NCI-H2171 treated with DMSO at 0.1 percent for 48 hours (cell line): ENCODE results near the gene NSG1.
"Not testable (repeated sequence)": the region's sequence is repeated elsewhere in the genome, so short reads cannot be mapped to it uniquely, and the experiment has no call there.

ENCODE experiments used
- DNase-seq: peaks from one replicate; lab custom pipeline; 2025; lab: John Stamatoyannopoulos, UW

NSG1 gene

GRCh38 chr4:4436244-4436823 is 49.4 kb downstream of the NSG1 start:
- DNase-seq, result no peak

- no peak for DNase-seq
Observed at GRCh38 chr4:4437798-4438470, 51.0 kb downstream of the NSG1 start.

GRCh38 chr4:4438891-4439290 is 52.0 kb downstream of the NSG1 start:
- no peak for DNase-seq

- no peak for DNase-seq
Observed at GRCh38 chr4:4439782-4440181, 52.9 kb downstream of the NSG1 start.

- DNase-seq, result no peak
Observed at GRCh38 chr4:4440333-4441061, 53.6 kb downstream of the NSG1 start.

- DNase-seq, result no peak
Observed at GRCh38 chr4:4443821-4444220, 56.9 kb downstream of the NSG1 start.

DNA sequence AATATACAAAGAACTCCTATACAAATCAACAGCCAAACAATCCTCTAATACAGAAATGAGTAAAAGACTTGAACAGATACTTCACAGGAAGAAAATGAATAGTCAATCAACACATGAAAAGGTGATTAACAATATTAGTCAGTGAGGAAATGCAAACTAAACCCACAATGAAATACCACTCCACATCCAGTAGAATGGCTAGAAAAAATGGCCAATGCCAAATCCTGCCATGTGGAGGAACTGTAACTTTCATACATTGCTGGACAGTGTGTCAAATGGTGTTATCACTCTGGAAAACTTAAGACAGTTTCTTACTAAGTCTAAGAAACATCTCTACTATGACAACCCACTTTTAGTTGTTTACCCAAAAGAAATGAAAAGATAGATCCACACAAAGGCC is 59.5 kb downstream of the NSG1 start:
- no peak for DNase-seq

GRCh38 chr4:4455210-4455865 is 68.4 kb downstream of the NSG1 start:
- peak; percentile 75 for DNase-seq

DNA sequence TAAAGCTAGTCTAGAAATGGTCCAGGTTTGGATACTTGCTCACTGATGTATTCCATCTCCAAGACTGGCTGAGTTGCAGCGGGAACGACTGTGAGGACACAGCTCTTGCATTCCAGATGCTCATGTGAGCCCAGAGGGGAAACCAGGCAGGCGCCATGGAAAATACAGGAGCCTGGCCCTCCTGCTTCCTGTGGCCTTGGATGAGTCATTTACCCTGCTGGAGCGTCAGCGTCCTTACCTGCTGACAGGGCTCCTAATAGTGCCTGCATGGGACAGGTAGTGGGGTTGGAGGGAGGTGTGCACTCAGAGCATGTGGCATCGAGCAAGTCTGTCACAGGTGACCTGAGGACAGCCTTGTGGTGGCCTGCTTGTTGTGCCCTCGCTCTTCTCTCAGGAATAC is 69.4 kb downstream of the NSG1 start:
- no peak for DNase-seq

DNA sequence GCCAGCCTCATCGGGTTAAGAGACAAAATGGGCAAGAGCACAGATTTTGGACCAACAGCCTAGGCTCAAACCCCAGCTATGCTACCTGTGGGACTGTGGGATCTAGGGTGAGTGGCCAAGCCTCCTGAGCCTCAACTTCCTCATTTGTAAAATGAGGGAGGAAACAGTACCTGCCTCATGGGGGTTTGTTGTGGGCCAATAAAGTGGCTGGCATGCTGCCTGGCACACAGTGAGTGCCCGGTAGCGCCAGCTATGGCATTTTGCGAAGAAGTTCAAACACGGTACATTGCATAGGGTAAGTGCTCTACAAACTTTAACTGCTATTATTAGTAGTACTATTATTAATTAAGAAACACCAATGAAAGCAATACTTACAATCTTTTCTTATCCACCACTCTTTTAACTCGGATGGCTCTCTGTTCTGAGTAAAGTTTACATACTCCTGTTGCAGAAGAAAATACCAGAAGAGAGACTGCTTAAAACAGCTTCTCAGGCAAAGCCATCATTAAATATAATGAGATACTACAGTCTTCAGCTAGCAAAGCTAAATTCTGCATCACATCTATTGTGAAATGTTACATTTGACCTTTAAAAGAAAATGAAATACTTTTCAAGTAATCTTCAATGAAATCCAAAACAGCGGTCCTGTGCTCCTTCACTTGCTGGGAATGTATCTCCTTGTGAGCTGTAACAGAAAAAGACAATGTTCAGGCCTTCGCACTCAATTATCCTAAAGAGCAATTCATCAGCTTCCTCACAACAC is 70.1 kb downstream of the NSG1 start:
- no peak for DNase-seq

GRCh38 chr4:4457803-4458553 is 71.1 kb downstream of the NSG1 start:
- no peak for DNase-seq

DNA sequence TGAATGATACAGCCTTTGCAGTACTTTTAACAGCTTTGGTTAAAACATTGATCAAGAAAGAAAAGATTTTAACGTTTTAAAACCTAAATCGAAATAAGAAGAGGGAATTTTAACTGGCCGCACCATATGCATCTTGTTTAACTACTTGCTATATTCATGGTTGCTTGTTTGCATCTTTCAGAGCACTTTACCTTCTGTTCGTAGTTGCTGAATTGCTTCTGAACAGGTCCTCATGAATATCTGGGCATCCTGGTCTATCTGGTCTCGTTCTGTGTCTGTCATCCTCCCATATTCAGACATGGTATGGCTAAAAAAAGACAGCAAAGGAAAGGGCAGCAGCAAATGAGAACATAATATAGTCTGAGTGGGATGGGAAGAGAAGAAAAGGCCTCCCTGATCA is 72.3 kb downstream of the NSG1 start:
- no peak for DNase-seq

DNA sequence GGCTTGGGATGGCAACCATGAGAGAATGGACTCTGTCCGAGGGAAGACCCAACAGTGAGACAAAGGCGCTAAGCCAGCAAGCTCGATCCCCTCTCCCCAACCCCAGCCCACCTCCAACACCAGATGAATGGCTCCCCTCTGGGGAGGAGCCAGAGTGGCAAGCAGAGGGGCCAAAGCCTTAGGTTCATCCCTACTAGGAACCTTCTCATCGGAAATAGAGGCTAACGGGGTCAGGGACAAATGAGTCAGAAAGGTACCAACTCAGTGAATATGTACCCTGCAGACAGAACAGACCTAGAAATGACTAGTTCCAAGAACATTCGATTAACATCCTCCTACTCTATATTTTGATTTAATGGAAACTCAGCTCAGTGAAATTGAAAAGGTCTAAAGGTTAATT is 73.9 kb downstream of the NSG1 start:
- no peak for DNase-seq

GRCh38 chr4:4461178-4461577 is 74.3 kb downstream of the NSG1 start:
- DNase-seq, result no peak

DNA sequence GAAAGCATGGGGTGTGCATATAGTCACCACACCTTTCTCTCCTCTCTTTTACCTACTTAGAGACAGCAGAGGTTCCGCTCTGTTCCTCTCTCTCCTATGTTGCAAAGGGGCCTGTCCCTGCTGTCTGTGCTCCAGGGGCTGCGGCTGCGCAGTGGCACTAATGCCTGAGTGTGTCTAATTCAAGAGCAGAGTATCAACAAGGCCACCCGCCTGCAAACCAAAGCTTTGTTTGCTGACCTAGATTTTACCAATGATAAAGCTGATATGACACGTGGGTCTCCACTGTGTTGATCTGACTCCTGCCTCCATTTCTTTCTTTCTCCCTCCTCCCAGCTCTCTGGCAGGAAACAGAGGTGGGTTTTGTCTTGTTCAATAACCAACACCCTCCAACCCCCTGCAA is 74.9 kb downstream of the NSG1 start:
- DNase-seq, result no peak

DNA sequence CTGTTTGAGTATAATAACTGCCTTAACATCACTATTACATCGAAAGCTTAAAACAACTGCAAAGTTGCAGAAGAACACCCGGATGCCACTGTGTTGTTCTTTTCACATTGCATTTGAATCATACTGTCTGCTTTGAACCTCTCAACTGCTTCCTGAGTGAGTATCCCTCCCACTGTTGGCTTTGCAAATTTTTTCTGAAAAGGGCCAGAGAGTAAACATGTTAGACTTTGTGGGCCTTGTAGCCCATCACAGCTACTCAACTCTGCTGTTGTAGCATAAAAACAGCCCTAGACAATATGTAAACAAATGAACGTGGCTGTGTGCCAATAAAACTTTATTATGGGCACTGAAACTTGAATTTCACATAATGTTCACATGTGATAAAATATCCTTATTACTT is 76.1 kb downstream of the NSG1 start:
- no peak for DNase-seq

DNA sequence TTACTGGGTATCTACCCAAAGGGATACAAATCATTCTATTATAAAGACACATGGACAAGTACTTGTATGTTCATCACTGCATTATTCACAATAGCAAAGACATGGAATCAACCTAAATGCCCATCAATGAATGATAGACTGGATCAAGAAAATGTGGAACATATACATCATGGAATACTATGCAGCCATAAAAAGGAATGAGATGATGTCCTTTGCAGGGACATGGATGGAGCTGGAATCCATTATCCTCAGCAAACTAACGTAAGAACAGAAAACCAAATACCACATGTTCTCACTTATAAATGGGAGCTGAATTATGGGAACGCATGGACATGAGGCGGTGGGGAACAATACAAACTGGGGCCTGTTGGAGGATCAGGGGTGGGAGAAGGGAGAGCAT is 78.3 kb downstream of the NSG1 start:
- not testable (repeated sequence) for DNase-seq
